GM21786 (cell line): ENCODE data around the gene CNIH2.
"Not testable (repeated sequence)": the region's sequence is repeated elsewhere in the genome, so short reads cannot be mapped to it uniquely, and the experiment has no call there.

Source experiments
- ATAC-seq: cut with Tn5 transposase; IDR thresholded peaks from one replicate; pipeline ENCODE4 v1.9.1; 2021; ENCODE audit not compliant: unreplicated experiment

The CNIH2 gene

DNA sequence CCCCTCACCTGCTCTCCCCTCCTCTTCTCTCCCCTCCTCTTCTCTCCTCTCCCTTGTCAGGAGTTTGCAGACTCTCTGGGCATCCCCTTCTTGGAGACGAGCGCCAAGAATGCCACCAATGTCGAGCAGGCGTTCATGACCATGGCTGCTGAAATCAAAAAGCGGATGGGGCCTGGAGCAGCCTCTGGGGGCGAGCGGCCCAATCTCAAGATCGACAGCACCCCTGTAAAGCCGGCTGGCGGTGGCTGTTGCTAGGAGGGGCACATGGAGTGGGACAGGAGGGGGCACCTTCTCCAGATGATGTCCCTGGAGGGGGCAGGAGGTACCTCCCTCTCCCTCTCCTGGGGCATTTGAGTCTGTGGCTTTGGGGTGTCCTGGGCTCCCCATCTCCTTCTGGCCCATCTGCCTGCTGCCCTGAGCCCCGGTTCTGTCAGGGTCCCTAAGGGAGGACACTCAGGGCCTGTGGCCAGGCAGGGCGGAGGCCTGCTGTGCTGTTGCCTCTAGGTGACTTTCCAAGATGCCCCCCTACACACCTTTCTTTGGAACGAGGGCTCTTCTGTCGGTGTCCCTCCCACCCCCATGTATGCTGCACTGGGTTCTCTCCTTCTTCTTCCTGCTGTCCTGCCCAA lies 1.9 kb upstream of the CNIH2 start:
- no peak for ATAC-seq

DNA sequence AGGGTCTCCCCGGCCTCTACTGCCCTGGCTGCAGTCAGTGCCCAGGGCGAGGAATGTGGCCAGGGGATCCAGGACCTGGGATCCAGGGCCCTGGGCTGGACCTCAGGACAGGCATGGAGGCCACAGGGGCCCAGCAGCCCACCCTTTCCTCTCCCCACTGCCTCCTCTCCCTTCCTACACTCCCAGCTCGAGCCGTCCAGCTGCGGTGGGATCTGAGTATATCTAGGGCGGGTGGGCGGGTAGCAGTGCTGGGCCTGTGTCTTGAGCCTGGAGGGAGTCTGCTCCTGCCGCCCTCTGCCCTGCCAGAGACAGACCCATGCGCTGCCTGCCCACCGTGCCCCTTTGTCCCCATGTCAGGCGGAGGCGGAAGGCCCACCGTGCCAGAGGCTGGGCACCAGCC lies 1.4 kb upstream of the CNIH2 start:
- not testable (repeated sequence) for ATAC-seq

DNA sequence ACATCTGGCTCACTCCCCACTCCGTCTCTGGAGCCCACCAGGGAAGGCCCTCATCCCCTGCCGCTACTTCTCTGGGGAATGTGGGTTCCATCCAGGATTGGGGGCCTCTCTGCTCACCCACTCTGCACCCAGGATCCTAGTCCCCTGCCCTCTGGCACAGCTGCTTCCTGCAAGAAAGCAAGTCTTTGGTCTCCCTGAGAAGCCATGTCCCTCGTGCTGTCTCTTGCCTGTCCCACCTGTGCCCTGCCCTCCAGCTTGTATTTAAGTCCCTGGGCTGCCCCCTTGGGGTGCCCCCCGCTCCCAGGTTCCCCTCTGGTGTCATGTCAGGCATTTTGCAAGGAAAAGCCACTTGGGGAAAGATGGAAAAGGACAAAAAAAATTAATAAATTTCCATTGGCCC lies 911 bp upstream of the CNIH2 start:
- ATAC-seq, result not testable (repeated sequence)

DNA sequence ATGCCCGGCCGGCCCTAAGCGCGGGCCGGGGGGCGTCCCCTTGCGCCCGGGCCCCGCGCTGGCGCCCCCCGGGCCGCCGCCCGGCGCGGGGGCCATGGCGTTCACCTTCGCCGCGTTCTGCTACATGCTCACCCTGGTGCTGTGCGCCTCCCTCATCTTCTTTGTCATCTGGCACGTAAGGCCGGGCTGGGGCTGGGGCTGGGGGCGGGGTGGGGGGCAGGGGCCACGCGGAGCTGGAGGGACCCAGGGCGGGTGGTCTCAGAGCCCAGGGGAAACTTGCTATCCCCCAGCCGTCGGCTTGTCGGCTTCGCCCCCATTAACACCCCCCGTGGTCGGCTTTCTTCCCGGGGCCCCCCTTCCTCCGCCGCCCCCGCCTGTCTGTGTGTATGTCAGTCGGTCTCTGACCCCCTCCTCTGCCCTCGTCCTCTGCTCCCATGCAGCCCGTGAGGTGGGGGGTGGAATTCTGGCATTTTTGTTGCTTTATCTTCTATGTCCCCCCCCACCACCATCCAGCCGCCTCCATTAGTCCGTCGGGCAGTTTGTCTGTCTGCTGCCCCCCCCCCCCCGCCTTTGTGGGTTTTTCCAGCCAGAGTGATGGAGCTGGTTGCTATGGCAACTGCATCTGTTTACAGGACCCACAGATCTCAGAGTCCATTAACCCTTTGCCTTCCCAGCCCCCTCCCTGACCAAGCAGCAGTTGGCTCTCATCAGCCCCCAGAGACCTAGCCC lies 552 bp downstream of the CNIH2 start:
- ATAC-seq, result no peak

DNA sequence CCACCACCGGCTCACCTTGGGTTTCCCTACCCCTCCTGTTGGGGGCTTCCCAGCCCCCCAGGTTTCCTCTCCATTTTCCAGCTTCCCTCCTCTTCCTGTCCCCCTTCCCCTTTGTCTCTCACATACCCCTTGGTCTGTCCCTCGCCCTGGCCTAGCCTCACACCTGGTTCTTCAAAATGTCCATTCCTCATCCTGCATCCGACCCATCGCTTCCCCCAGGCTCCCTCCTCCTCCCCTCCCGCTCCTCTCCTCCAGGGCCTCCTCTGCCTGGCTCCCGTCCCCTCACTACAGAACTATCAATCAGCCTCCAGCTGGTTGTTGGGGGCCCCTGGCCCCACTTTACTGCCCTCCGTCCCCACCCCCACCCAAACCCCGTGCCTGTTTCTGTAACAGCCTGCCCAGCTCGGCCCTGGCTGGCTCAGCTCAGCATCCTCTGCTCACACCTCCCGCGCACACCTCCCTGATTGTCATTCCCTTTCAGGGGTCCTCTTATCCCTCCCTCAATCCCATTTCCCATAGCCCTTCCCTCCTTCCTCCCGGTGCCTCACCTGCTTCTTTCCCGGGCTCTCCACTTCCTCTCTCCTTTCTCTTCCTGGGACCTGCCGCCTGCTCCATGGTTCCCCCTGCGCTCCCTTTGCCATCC lies 1.2 kb downstream of the CNIH2 start:
- ATAC-seq, result no peak

DNA sequence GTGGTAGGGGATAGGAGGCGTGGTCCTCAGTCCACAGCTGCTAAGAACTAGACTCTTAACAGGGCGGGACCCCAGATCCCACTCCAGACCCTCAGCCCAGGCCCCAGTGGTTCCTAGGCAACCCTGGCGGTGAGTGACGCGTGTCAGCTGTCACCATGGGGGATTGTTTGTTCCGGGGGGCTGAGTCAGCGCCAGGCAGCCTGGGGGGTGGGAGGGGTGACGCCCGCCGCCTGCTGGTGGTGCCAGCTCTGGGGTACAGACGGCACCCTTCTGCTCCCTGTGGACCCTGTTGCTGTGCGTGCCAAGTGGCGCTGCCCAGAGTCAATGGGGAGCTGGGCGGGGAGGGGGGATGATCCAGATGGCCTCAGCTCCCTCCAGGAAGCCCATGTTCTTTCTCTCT lies 2.5 kb downstream of the CNIH2 start:
- ATAC-seq, result no peak

DNA sequence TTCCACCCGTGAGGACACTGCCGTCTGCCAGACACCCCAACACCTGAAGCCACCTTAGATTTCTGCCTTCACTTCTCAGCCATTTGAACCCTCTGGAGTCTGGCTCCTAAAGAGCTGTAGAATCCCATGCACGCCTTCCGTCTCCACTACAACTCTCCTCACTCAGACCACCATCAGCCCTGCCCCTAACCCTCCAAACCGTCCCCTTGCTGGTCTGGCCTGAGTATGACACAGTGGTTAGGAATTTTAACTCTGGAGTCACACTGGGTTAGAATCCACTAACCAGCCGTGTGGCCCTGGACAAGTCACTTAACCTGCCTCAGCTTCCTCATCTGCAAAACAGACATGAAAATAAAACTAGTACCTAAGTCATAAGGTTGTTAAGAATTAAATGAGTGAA lies 3.0 kb downstream of the CNIH2 start:
- ATAC-seq, result no peak

DNA sequence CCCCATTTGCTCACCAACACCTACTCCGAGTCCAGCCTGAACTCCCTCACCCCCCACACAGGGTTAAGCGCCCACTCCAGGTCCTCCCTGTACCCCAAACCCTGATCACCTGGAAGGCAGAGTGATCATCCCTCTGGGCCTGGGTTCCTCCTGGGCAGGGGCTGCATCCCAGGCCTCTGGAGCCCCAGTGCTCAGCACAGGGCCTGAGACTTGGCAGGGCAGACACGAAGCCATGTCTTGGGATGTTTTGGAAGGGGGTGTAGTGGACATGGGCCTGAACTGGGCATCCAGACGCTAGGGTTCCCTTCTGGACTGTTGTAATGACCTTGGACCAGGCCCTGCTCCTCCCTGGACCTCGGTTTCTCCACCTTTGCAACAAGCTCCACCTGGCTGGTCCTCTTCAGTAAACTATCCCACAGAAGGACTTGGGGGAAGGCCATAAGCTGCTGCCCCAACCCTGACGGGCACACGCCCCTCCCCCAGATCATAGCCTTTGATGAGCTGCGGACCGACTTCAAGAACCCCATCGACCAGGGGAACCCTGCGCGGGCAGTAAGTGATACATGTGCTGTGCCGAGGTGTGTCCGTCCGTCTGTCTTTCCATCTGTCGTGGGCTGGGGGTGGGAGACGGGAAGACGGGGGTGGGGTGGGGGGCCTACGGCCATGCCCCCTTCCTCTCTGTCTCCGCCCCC lies 3.9 kb downstream of the CNIH2 start:
- no peak for ATAC-seq

DNA sequence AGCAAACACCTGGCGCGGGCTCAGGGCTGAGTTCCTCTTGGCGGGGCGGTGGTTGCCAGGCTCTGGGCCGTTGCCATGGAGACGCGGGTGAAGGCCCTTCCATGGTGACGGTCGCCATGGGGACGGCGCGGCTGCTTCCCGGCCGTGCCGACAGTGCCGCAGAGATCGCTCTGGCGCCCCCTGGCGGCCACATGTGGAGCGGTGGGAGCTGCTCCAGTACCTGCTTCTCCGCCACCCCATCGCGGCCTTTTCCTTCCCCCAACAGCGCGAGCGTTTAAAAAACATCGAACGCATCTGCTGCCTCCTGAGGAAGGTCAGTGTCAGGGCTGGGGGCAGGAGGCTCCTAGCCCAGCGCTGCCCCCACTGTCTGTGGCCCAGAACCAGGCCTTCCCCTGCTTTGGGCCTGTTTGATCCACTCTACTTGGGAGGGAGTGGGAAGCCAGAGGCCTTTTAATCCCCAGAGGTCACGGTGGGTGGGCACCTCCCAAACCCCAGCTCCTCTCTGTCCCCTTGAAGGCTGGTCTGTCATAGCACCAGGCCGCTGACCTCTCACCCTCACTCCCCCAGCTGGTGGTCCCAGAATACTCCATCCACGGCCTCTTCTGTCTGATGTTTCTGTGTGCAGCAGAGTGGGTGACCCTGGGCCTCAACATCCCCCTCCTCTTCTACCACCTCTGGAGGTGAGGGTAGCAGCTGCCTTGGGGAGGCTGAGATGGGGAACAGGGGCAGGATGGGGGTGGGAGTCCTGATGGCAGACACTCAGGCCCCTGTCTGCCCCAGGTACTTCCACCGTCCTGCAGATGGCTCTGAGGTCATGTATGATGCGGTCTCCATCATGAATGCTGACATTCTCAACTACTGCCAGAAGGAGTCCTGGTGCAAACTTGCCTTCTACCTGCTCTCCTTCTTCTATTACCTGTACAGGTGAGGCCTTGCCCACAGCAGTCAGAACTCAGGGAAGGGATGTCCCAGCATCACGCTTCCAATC lies 4.8 kb downstream of the CNIH2 start:
- peak; percentile 68 for ATAC-seq

DNA sequence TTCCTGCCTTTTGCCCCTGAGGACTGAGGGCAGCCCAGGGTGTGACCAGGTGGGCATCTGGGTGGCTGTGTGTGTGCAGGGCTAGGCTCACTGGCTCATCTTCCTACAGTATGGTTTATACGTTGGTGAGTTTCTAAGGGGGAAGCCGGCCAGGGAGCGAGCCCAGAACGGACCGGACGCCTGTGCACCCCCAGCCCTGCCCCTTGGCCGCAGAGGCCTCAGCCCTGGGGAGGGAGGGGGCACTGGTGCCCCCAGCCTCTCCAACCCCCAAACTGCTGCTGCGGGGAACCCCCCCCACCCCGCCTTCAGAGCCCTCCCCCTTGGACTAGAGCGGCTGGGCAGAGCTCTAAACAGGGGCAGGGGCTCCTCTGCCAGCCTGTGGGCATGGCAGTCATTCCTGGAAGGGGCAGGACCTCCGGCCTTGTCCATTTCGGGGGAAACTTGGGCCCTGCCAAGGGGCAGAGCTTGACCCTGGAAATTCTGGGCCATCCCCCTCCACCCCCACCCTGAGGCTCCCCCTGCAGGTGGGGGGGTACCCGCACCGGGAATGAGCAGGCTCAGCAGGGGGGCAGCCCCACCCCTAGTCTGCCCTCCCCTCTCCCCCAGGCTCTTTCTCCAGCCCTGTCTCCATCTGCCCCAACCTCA lies 5.6 kb downstream of the CNIH2 start:
- ATAC-seq, result no peak

DNA sequence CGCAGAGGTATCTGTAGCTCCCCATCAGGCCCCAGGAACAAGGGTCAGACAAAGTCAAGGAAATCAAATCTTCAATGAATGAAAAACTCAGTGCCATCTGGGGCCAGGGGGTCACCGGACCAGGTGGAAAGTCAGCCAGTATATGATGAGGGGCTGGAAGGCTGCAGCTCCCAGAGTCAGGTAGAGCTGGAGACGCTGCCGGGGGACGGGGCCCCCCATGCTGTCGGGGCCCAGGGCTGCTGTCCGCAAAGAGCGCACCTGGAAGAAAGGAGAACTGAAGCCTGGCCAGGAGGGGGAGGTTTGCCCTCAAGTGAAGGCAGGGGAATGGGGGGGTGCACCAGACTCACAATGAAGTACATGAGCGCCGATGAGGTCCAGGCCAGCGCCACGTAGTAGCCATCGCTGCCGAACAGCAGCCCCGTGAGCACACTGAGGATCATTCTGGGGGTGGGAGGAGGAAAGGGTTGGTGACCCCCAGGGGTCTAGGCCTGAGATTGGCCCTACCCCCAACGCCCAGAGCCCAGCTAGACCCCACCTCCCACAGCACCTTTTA lies 6.6 kb downstream of the CNIH2 start:
- no peak for ATAC-seq

DNA sequence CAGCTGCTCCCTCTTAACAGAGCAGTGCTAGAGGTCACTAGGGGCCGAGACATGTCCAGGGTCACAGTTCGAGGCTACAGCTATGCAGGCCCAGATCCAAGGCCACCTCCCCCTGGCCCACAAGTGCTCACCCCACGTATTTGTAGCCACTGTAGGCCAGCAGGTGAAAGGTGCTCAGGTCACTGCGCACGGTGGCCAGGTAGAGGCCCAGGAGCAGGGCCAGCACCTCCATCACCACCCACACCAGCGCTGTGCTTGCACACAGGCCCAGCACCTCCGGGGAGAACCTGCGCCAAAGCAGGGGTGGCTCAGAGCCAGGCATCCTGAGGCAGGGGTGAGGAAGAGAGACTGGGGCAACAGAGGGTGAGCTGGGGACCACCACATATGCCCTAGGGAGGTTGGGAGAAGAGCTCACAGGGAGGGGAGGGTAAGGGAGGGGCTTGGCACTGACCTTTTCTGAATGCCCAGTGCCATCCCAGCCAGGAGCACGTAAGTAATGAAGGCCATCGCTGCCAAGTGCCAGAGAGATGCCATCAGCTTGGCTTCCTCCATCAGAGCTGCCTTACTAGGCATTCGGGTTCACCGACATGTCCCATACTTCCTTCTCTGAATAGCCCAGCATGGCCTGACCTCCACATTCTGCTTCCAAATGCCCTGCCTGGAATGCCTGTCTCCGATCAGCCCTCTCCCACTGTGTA lies 7.4 kb downstream of the CNIH2 start:
- ATAC-seq, result no peak

DNA sequence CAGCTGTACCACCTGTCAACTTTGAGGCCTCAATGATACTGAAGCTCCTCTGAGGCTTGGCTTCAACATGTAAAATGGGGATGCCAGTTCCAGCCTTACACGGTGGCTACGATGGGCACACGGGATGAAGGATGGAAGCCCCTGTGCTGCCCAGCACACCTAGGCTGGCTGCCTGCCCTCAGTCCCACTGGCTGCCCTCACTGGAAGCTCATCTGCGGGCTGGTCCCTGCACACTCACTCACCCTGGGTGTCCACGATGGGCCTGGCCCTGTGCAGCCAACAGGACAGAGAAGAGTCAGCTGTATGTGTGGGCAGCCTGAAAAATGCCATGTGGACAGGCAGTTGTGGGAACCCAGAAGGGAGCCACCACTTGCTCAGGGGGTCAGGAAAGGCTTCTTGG lies 8.7 kb downstream of the CNIH2 start:
- ATAC-seq, result no peak

DNA sequence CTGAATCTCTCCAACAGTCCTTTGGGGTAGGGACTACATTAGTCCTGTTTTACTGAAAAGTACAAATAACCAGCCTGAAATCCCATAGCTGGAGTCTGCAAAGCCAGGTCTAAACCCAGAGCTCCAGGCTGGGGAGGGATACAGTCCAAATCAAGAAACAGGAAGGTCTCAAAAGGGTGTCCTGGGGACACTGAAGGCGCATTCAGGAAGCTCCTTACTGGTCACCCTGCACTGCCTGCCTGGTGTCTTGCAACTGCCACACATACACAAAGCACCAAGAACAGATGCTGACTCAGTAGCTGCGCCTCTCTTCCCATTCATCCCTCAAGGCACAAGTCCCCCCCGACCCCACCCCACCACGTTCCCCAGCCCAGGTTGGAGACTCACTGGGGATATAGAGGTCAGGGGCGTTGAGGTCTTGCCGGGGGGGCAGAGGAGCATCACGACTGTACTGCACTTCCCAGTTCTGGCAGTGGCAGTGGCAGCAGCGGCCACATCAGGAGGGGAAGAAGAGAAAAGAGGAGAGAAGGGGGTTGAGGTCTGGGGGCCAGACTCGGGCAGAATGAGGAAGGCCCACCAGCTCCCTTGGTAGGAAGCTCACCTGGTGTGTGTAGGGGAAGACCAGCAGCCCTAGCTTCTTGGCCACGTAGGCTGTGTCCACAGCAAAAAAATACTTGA lies 9.4 kb downstream of the CNIH2 start:
- ATAC-seq, result no peak

DNA sequence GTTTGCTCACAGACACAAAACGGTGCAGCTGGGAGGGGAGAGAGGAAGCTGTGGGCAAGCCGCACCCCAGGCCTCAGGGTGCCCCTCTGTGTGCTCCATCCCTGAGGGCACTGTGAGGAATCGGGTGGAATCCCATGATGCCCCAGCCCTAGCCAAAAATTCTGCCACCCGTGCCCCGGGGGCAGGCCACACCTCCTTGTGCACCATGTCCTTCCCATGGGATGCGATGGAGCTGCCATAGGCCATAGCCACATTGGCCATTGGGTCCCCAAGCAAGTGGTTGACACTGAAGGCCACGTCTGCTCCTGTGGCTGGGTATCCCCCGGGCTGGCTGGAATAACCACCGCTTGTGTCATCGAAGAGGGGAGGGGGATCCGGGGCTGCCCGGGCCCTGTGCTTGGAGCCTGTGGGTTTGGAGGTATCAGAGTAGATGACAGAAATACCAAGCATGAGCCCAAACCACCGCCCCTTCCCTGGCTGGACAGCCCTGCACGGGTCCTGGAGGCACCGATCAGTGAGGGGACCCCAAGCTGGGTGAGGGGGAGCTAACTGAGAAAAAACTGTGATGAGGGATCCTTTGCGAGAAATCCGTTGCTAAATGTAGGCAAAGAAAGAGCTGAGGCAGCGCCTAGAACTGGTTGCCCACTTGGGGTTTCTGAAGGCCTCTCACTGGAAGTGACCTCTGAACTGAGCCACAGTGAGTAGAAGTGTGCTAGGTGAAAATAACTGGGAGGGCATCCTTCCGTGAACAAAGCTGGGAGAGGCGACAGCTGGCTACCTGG lies 10.1 kb downstream of the CNIH2 start:
- no peak for ATAC-seq

DNA sequence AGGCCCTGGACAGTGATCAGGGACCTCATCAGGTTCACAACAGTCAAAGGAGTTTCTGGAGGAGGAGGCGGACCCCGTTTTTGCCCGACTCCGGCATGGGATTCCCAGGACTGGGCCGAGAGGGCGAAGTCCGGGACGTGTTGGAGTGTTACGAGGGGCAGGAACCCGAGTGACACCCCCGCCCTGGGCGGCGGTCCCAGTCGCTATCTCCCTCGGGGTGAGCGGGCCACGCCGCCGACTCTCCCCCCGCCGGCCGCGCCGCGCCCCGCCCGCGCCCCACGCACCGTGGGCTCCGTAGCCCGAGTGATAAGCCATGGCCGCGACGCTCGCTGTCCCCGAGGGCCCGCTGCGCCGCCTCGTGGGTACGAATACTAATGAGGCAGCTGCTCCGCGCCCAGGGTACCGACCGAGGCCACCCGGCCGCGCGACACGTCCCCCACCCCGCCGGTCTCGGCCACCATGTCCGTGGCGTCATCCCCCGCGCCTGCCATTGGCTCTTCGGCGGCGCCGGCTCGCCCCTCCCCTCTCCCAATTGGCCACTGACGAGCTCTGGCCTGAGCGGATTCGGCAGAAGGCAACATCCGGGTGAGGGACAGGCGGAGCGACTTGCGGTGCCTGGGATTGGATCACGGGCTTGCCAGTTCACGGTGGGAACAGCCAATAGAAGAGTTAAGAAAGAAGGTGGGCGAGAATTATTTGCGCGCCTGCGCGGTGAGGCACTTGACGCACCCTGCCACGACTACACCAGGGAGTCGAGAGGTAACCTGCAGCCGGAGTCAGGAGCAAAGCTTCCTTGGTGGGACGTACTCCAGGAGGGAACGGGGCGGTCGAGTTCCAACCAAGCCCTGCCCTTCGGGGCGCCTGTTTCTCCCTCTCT lies 10.9 kb downstream of the CNIH2 start, which contains the start of gene YIF1A:
Gene YIF1A, minus strand, starts transcription at position 473 of the 877 bp plus-strand sequence. Its CDS starts 158 bp downstream, at position 315.
- peak; percentile 95 for ATAC-seq
